CD8-positive, alpha-beta memory T cell (primary cell): ENCODE results near the gene CYP2C18. TPM values are rescaled to one million over a fixed set of nuclear protein-coding genes. Genes with fewer than 3 reads are reported as not detected.
"Not testable (repeated sequence)": the region's sequence is repeated elsewhere in the genome, so short reads cannot be mapped to it uniquely, and the experiment has no call there.

Experiments used
- CTCF ChIA-PET: fragments of 350-600 bp; sonication (Branson Sonifier 250); formaldehyde crosslinking; loops from one replicate; lab custom pipeline; 2021; ENCODE audit warnings: antibody characterized with exemption; lab: Charles Lee
- POLR2A ChIA-PET: fragments of 350-600 bp; sonication (Branson Sonifier 250); formaldehyde crosslinking; loops from one replicate; lab custom pipeline; 2021; ENCODE audit warnings: antibody characterized with exemption; lab: Charles Lee
- DNase-seq, 5 donors: peaks; one replicate each; pipeline versions ENCODE4 v3.0.0 to v3.0.0-alpha.2; 2020 to 2022; ENCODE audit warnings: mixed read lengths in 1 of 5
- H3K27ac ChIP-seq: one replicate; pipeline ENCODE4 v1.7.0; 2013; ENCODE audit warnings: low read depth, mild to moderate bottlenecking, low read length, moderate library complexity
- H3K27me3 ChIP-seq: 2 replicates; pipeline ENCODE4 v1.7.0; 2013; ENCODE audit warnings: low read length, mild to moderate bottlenecking; ENCODE audit not compliant: insufficient read depth, poor library complexity, severe bottlenecking
- H3K36me3 ChIP-seq: 2 replicates; pipeline ENCODE4 v1.7.0; 2013; ENCODE audit warnings: mild to moderate bottlenecking, low read length, moderate library complexity; ENCODE audit not compliant: insufficient read depth
- H3K4me1 ChIP-seq: 2 replicates; pipeline ENCODE4 v1.7.0; 2013; ENCODE audit warnings: mild to moderate bottlenecking, low read length, moderate library complexity; ENCODE audit not compliant: insufficient read depth
- H3K4me3 ChIP-seq: 2 replicates; pipeline ENCODE4 v1.7.0; 2013; ENCODE audit warnings: mild to moderate bottlenecking, low read length
- H3K9me3 ChIP-seq: 2 replicates; pipeline ENCODE4 v1.7.0; 2013; ENCODE audit warnings: mild to moderate bottlenecking, low read length
- H3K27ac Mint-ChIP-seq, 8 donors: one replicate each; pipeline ENCODE4 v1.8.0; 2020 to 2021; ENCODE audit warnings: mixed read lengths in 8 of 8, mild to moderate bottlenecking in 6 of 8, inconsistent platforms in 3 of 8, moderate library complexity in 3 of 8
- H3K27me3 Mint-ChIP-seq, 2 donors: one replicate each; pipeline ENCODE4 v1.8.0; 2020 to 2021; ENCODE audit warnings: mixed read lengths in 2 of 2, mild to moderate bottlenecking in 1 of 2, moderate library complexity in 1 of 2
- H3K36me3 Mint-ChIP-seq, 3 donors: one replicate each; pipeline ENCODE4 v1.8.0; 2020 to 2021; ENCODE audit warnings: mixed read lengths in 3 of 3, inconsistent platforms in 1 of 3, mild to moderate bottlenecking in 1 of 3
- H3K4me1 Mint-ChIP-seq, 3 donors: one replicate each; pipeline ENCODE4 v1.8.0; 2020 to 2021; ENCODE audit warnings: mixed read lengths in 3 of 3, inconsistent platforms in 1 of 3, mild to moderate bottlenecking in 1 of 3
- H3K4me3 Mint-ChIP-seq, 7 donors: one replicate each; pipeline ENCODE4 v1.8.0; 2020 to 2021; ENCODE audit warnings: mixed read lengths in 7 of 7, mild to moderate bottlenecking in 6 of 7, moderate library complexity in 4 of 7, inconsistent platforms in 2 of 7
- H3K9me3 Mint-ChIP-seq, 5 donors: one replicate each; pipeline ENCODE4 v1.8.0; 2020 to 2022; ENCODE audit warnings: mixed read lengths in 5 of 5, mild to moderate bottlenecking in 3 of 5, moderate library complexity in 2 of 5, inconsistent platforms in 1 of 5
- polyA plus RNA-seq: library from polyadenylated mRNA; unstranded; fragments of 300-500 nt; fragmentation: Illumina TruSeq; gene quantifications from one replicate; pipeline ENCODE4 v1.2.3, GENCODE V29; 2021
- total RNA-seq, 2 experiments: library from RNA; stranded (reverse); gene quantifications; one replicate each; pipeline ENCODE4 v1.2.3, GENCODE V29; 2021

CYP2C18 gene
- total RNA-seq (under 1 TPM; 0.09 to 0.13 TPM), polyA plus RNA-seq (not detected)

DNA sequence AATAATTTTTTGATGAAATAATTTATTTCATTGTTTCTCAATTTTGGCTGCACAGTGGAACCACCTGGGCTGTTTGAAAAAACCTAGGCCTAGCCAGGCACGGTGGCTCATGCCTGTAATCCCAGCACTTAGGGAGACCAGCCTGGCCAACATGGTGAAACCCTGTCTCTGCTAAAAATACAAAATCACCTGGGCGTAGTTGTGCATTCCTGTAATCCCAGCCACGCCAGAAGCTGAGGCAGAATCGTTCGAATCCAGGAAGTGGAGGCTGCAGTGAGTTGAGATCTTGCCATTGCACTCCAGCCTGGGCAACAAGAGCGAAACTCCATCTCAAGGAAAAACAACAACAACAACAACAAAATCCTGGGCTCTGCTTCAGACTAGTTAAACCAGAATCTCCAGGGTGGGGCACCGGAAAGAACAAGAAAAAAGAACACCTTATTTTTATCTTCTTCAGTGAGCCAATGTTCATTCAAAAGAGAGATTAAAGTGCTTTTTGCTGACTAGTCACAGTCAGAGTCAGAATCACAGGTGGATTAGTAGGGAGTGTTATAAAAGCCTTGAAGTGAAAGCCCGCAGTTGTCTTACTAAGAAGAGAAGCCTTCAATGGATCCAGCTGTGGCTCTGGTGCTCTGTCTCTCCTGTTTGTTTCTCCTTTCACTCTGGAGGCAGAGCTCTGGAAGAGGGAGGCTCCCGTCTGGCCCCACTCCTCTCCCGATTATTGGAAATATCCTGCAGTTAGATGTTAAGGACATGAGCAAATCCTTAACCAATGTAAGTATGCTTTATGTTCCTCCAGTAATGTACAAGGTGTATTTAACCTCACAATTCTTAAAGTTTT is at the start of gene CYP2C18:
Gene CYP2C18 (plus strand): TSS at position 516 of the 841 bp plus-strand sequence. CDS start 91 bp downstream, at position 607.
- Mint-ChIP-seq H3K36me3 (no peaks in the 10 kb centered on the region), H3K4me1 (no peaks in the 10 kb centered on the region), H3K9me3 (peaks cover 0 to 4% (median 0%) of the 10 kb centered on the region in 5 donors), H3K4me3 (no peak within 1 kb of the TSS), H3K27me3 (peaks cover 3 to 4% of the 10 kb centered on the region in 2 donors), H3K27ac (no peak within 1 kb of the TSS)
- Histone ChIP-seq H3K4me1 (no peaks in the 10 kb centered on the region), H3K36me3 (no peaks in the 10 kb centered on the region), H3K27ac (no peak within 1 kb of the TSS), H3K4me3 (no peak within 1 kb of the TSS), H3K27me3 (no peaks in the 10 kb centered on the region), H3K9me3 (no peaks in the 10 kb centered on the region)
- DNase-seq, result no peak
- ChIA-PET POLR2A (no interaction called here), CTCF (no interaction called here)

DNA sequence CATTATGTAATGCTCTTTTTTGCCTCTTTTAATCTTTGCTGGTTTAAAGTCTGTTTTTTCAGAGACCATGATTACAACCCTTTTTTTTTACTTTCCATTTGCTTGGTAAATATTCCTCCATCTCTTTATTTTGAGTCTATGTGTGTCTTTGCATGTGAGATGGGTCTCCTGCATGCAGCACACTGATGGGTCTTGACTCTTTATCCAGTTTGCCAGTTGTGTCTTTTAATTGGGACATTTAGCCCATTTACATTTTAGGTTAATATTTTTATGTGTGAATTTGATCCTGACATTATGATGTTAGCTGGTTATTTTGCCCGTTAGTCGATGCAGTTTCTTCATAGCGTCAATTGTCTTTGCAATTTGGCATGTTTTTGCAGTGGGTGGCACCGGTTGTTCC is 45.4 kb upstream of the CYP2C18 start:
- H3K27me3 Mint-ChIP-seq, H3K27ac ChIP-seq, CTCF ChIA-PET, POLR2A ChIA-PET, H3K4me1 ChIP-seq, H3K27ac Mint-ChIP-seq, H3K4me1 Mint-ChIP-seq, H3K9me3 ChIP-seq, H3K4me3 ChIP-seq, H3K27me3 ChIP-seq, H3K36me3 ChIP-seq, H3K36me3 Mint-ChIP-seq, H3K4me3 Mint-ChIP-seq, DNase-seq: not testable (repeated sequence)
- peaks cover 9 to 28% (median 21%) of the 10 kb centered on the region in 5 donors for H3K9me3 Mint-ChIP-seq

DNA sequence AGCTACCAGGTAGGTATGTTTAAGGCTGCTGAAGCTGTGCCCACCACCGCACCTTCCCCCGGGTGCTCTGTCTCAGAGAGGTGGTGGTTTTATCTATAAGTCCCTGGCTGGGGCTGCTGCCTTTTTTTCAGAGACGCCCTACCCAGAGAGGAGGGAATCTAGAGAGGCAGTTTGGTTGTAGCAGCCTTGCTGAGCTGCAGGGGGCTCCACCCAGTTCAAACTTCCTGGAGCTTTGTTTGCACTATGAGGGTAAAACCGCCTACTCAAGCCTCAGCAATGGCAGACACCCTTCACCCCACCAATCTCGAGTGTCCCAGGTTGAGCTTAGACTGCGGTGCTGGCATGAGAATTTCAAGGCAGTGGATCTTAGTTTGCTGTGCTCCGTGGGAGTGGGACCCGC is 43.6 kb upstream of the CYP2C18 start:
- Histone ChIP-seq H3K4me3 (no peak overlapping the region), H3K27ac (no peak overlapping the region), H3K36me3 (no peaks in the 10 kb centered on the region), H3K9me3 (no peaks in the 10 kb centered on the region), H3K4me1 (no peaks in the 10 kb centered on the region), H3K27me3 (no peaks in the 10 kb centered on the region)
- Mint-ChIP-seq H3K27ac (no peak overlapping the region), H3K36me3 (no peaks in the 10 kb centered on the region), H3K9me3 (peaks cover 9 to 20% (median 16%) of the 10 kb centered on the region in 5 donors), H3K27me3 (no peaks in the 10 kb centered on the region), H3K4me3 (no peak overlapping the region), H3K4me1 (no peaks in the 10 kb centered on the region)
- DNase-seq, result no peak
- CTCF ChIA-PET, result no interaction called here
- POLR2A ChIA-PET, result no interaction called here

DNA sequence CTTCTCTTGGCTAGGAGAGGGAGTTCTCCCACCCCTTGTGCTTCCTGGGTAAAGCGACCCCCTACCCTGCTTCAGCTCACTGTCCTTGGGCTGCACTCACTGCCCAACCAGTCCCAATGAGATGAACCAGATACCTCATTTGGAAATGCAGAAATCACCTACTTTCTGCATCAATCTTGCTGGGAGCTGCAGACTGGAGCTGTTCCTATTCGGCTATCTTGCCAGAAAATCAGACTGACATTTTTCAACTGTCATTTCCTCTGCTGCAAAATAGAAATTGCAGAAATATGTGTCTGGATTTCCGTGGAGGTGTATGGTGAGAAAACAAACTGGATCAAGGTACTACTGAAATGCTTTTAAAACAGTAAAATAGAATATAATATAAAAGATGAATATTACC is 43.0 kb upstream of the CYP2C18 start:
- H3K4me1 Mint-ChIP-seq, result no peaks in the 10 kb centered on the region
- peaks cover 9 to 20% (median 13%) of the 10 kb centered on the region in 5 donors for H3K9me3 Mint-ChIP-seq
- no peaks in the 10 kb centered on the region for H3K36me3 ChIP-seq
- H3K36me3 Mint-ChIP-seq, result no peaks in the 10 kb centered on the region
- no peak for DNase-seq
- POLR2A ChIA-PET, result no interaction called here
- H3K27ac Mint-ChIP-seq, result no peak overlapping the region
- H3K27me3 ChIP-seq, result no peaks in the 10 kb centered on the region
- no peak overlapping the region for H3K4me3 Mint-ChIP-seq
- CTCF ChIA-PET, result no interaction called here
- H3K27ac ChIP-seq, result no peak overlapping the region
- no peaks in the 10 kb centered on the region for H3K27me3 Mint-ChIP-seq
- no peaks in the 10 kb centered on the region for H3K4me1 ChIP-seq
- no peak overlapping the region for H3K4me3 ChIP-seq
- no peaks in the 10 kb centered on the region for H3K9me3 ChIP-seq

DNA sequence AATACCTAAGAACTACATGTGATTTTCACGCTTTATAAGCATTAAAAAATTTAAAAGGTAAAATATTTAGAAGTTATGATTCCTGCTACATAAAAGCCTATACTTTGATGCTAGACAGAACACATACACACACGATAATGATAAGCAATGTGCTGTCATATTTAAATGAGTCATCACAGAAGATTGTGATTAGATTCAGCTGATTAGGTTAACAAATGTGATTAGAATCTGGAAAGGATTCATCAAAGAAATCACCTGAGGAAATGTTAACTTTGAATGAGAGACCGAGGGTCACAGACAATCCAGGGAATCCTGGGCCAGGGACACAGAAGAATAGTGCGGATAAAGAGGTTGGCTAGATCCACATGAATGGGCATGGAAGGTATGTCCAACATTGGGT is 42.0 kb upstream of the CYP2C18 start:
- POLR2A ChIA-PET, result no interaction called here
- Histone ChIP-seq H3K4me1 (no peaks in the 10 kb centered on the region), H3K9me3 (no peaks in the 10 kb centered on the region), H3K36me3 (no peaks in the 10 kb centered on the region), H3K27me3 (no peaks in the 10 kb centered on the region), H3K27ac (no peak overlapping the region), H3K4me3 (no peak overlapping the region)
- H3K4me1 Mint-ChIP-seq, result no peaks in the 10 kb centered on the region
- H3K9me3 Mint-ChIP-seq, result peaks cover 9 to 18% (median 12%) of the 10 kb centered on the region in 5 donors
- H3K4me3 Mint-ChIP-seq, result no peak overlapping the region
- H3K27me3 Mint-ChIP-seq, result no peaks in the 10 kb centered on the region
- DNase-seq, result no peak
- no peak overlapping the region for H3K27ac Mint-ChIP-seq
- CTCF ChIA-PET, result no interaction called here
- no peaks in the 10 kb centered on the region for H3K36me3 Mint-ChIP-seq

DNA sequence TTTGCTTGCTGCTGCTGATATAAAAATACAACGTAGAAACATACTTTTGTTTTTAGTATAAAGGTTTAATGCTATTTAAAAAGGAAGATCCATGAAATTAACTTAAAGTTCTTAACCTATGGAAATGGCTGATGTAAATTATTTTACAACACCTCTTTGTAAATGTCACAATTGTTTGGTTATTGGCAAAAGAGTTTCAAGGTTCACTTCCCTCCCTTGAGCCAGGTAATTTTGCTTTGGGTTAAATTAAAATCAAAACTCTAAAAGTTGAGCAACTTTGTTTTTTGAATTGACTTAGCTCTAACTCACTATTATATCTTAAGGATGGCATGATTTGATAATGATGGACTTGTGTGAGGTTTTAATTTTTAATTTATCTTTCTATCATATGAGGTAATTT is 39.2 kb upstream of the CYP2C18 start:
- no peaks in the 10 kb centered on the region for H3K9me3 ChIP-seq
- H3K27ac Mint-ChIP-seq, result no peak overlapping the region
- H3K27me3 Mint-ChIP-seq, result peaks cover 0 to 2% of the 10 kb centered on the region in 2 donors
- no peak overlapping the region for H3K4me3 Mint-ChIP-seq
- H3K27me3 ChIP-seq, result no peaks in the 10 kb centered on the region
- CTCF ChIA-PET, result no interaction called here
- no peak for DNase-seq
- no peak overlapping the region for H3K4me3 ChIP-seq
- H3K4me1 ChIP-seq, result no peaks in the 10 kb centered on the region
- POLR2A ChIA-PET, result no interaction called here
- H3K36me3 Mint-ChIP-seq, result peaks cover 0 to 3% (median 0%) of the 10 kb centered on the region in 3 donors
- no peak overlapping the region for H3K27ac ChIP-seq
- no peaks in the 10 kb centered on the region for H3K36me3 ChIP-seq
- peaks cover 0 to 3% (median 1%) of the 10 kb centered on the region in 5 donors for H3K9me3 Mint-ChIP-seq
- H3K4me1 Mint-ChIP-seq, result no peaks in the 10 kb centered on the region

DNA sequence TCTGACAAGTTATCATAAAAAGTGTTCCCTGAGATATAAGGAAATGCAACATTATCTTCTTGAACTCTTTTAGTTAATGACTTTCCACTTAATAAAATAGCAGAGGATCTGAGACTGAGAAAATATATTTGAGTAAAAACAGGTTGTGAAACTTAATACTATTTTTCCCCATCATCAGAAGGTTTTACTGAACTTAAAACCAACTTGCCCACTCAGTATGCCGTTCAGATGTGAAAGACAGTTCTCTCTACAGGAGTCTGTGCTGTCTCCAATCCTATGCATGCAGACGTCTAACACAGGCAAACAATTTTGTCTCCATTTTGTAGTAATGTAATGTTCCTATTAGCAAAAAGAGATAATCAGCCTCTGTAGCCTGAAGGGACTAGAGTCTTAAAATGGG is 38.2 kb upstream of the CYP2C18 start:
- no peak overlapping the region for H3K27ac ChIP-seq
- H3K9me3 ChIP-seq, result no peaks in the 10 kb centered on the region
- peaks cover 0 to 3% (median 0%) of the 10 kb centered on the region in 3 donors for H3K36me3 Mint-ChIP-seq
- POLR2A ChIA-PET, result no interaction called here
- CTCF ChIA-PET, result no interaction called here
- H3K4me1 Mint-ChIP-seq, result no peaks in the 10 kb centered on the region
- no peak overlapping the region for H3K4me3 ChIP-seq
- no peaks in the 10 kb centered on the region for H3K27me3 ChIP-seq
- no peak overlapping the region for H3K27ac Mint-ChIP-seq
- H3K4me3 Mint-ChIP-seq, result no peak overlapping the region
- H3K4me1 ChIP-seq, result no peaks in the 10 kb centered on the region
- H3K36me3 ChIP-seq, result no peaks in the 10 kb centered on the region
- DNase-seq, result no peak
- peaks cover 0 to 6% (median 0%) of the 10 kb centered on the region in 5 donors for H3K9me3 Mint-ChIP-seq
- peaks cover 3 to 5% of the 10 kb centered on the region in 2 donors for H3K27me3 Mint-ChIP-seq

DNA sequence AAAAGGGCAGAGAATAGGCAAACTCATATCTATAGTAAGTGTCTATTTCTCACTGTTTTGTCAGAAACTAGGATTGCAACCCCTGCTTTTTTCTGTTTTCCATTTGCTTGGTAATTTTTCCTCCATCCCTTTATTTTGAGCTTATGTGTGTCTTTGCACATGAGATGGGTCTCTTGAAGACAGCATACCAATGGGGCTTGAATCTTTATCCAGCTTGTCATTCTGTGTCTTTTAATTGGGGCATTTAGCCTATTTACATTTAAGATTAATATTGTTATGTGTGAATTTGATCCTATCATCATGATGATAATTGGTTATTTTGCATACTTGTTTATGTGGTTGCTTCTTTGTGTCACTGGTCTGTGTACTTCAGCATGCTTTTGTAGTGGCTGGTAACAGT is 28.3 kb upstream of the CYP2C18 start:
- H3K9me3 ChIP-seq, H3K36me3 ChIP-seq, H3K36me3 Mint-ChIP-seq, H3K27me3 ChIP-seq, H3K4me3 Mint-ChIP-seq, DNase-seq, H3K4me3 ChIP-seq, H3K27ac Mint-ChIP-seq, H3K4me1 Mint-ChIP-seq, CTCF ChIA-PET, POLR2A ChIA-PET, H3K27ac ChIP-seq, H3K27me3 Mint-ChIP-seq, H3K4me1 ChIP-seq: not testable (repeated sequence)
- H3K9me3 Mint-ChIP-seq, result peaks cover 0 to 15% (median 4%) of the 10 kb centered on the region in 5 donors
